ENCODE measurements around the gene SELENOK. TPM values are rescaled to one million over a fixed set of nuclear protein-coding genes. Genes with fewer than 3 reads are reported as not detected.

SELENOK gene
- total and polyA plus RNA-seq, 2 donors (not counting 3 experiments of a cell fraction or from before 2014, with no cell fraction given), result 26.1 to 35.2 TPM

GRCh38 chr3:53863145-53863544 is 28.5 kb downstream of the SELENOK start:
- H3K9ac ChIP-seq (replicated peaks; ENCODE audit: extremely low read depth, insufficient read depth, low read length), result no peak overlapping the region
- H3K27me3 ChIP-seq (ENCODE audit: control insufficient read depth in 2 of 2, insufficient read depth in 2 of 2, low read length in 2 of 2), result no peaks in the 10 kb centered on the region
- no peaks in the 10 kb centered on the region for H3K4me1 ChIP-seq (ENCODE audit: control insufficient read depth, extremely low read depth, insufficient read depth, low read length)
- H3K9me3 ChIP-seq (replicated peaks; ENCODE audit: control insufficient read depth, insufficient read depth, low read length), result no peaks in the 10 kb centered on the region
- no peak overlapping the region for H2AFZ ChIP-seq (ENCODE audit: low read depth, low read length)
- BruUV-seq (replicated peaks), result no TSS peak
- peaks cover 11 to 17% of the 10 kb centered on the region in 2 experiments for H3K36me3 ChIP-seq (ENCODE audit: control insufficient read depth in 2 of 2, extremely low read depth in 1 of 2, insufficient read depth in 2 of 2, low read length in 2 of 2)
- dilution Hi-C loops (cut with MboI; ENCODE audit: extremely low pct_ligation_motif_present, low sequenced_read_pairs) (no loop called here), intact Hi-C loops (cut with micrococcal nuclease) (no loop called here)
- no peaks in the 10 kb centered on the region for H3K79me2 ChIP-seq (ENCODE audit: control insufficient read depth, insufficient read depth, low read length)
- POLR2A ChIA-PET, result no interaction called here
- DNase-seq (ENCODE audit: low read depth, low spot score) (no peak), FAIRE-seq (peak; percentile 47)
- TF ChIP-seq EZH2 (IDR thresholded peaks at IDR 0.05; ENCODE audit: borderline replicate concordance, low read depth, low read length, severe bottlenecking) (no peak), JUN (IDR thresholded peaks at IDR 0.05; ENCODE audit: borderline replicate concordance, insufficient read depth, insufficient read length, low read depth) (no peak)
- no peaks in the 10 kb centered on the region for H4K20me1 ChIP-seq (replicated peaks; ENCODE audit: control insufficient read depth, extremely low read depth, insufficient read depth, low read length)
- no peak overlapping the region for H3K4me2 ChIP-seq (ENCODE audit: insufficient read depth, low read length)
- H3K9me1 ChIP-seq (replicated peaks; ENCODE audit: control insufficient read depth, extremely low read depth, insufficient read depth, low read length), result no peaks in the 10 kb centered on the region
- H3K27ac ChIP-seq (ENCODE audit: insufficient read depth, low read depth, low read length), result no peak overlapping the region
- CTCF ChIA-PET, result no interaction called here
- H3K4me3 ChIP-seq (replicated peaks in 1 of 3; ENCODE audit: insufficient read depth in 1 of 3, low read depth in 1 of 3, low read length in 3 of 3), result no peak overlapping the region

- no peak for DNase-seq (ENCODE audit: low read depth, low spot score)
- Histone ChIP-seq H3K4me2 (ENCODE audit: insufficient read depth, low read length) (no peak overlapping the region), H3K79me2 (ENCODE audit: control insufficient read depth, insufficient read depth, low read length) (no peaks in the 10 kb centered on the region), H3K9me1 (replicated peaks; ENCODE audit: control insufficient read depth, extremely low read depth, insufficient read depth, low read length) (no peaks in the 10 kb centered on the region), H3K9ac (replicated peaks; ENCODE audit: extremely low read depth, insufficient read depth, low read length) (no peak overlapping the region), H2AFZ (ENCODE audit: low read depth, low read length) (no peak overlapping the region), H4K20me1 (replicated peaks; ENCODE audit: control insufficient read depth, extremely low read depth, insufficient read depth, low read length) (no peaks in the 10 kb centered on the region), H3K36me3 (ENCODE audit: control insufficient read depth in 2 of 2, extremely low read depth in 1 of 2, insufficient read depth in 2 of 2, low read length in 2 of 2) (peaks cover 8 to 12% of the 10 kb centered on the region in 2 experiments), H3K27me3 (ENCODE audit: control insufficient read depth in 2 of 2, insufficient read depth in 2 of 2, low read length in 2 of 2) (no peaks in the 10 kb centered on the region), H3K4me1 (ENCODE audit: control insufficient read depth, extremely low read depth, insufficient read depth, low read length) (no peaks in the 10 kb centered on the region), H3K4me3 (replicated peaks in 1 of 3; ENCODE audit: insufficient read depth in 1 of 3, low read depth in 1 of 3, low read length in 3 of 3) (no peak overlapping the region), H3K9me3 (replicated peaks; ENCODE audit: control insufficient read depth, insufficient read depth, low read length) (no peaks in the 10 kb centered on the region), H3K27ac (ENCODE audit: insufficient read depth, low read depth, low read length) (no peak overlapping the region)
- POLR2A ChIA-PET, result no interaction called here
- no TSS peak for BruUV-seq (replicated peaks)
- CTCF ChIA-PET, result no interaction called here
- TF ChIP-seq EZH2 (IDR thresholded peaks at IDR 0.05; ENCODE audit: borderline replicate concordance, low read depth, low read length, severe bottlenecking) (no peak), FOS (IDR thresholded peaks at IDR 0.05; ENCODE audit: borderline replicate concordance, insufficient read depth, low read length) (no peak), POLR2AphosphoS5 (IDR thresholded peaks at IDR 0.05; ENCODE audit: insufficient read depth, low read depth, low read length) (no peak), POLR2A (IDR thresholded peaks at IDR 0.05; ENCODE audit: low read depth, low read length) (no peak), MAX (IDR thresholded peaks at IDR 0.05; ENCODE audit: insufficient read depth, insufficient read length) (no peak), GATA2 (IDR thresholded peaks at IDR 0.05; ENCODE audit: insufficient read depth, insufficient read length, low read depth, low read length) (no peak), CTCF (IDR thresholded peaks at IDR 0.05; ENCODE audit: extremely low read depth in 1 of 2, insufficient read depth in 1 of 2, low read depth in 1 of 2, low read length in 2 of 2) (no peak), JUN (IDR thresholded peaks at IDR 0.05; ENCODE audit: borderline replicate concordance, insufficient read depth, insufficient read length, low read depth) (no peak), MYC (IDR thresholded peaks at IDR 0.05; ENCODE audit: low read depth, low read length) (no peak)
- intact Hi-C loops (cut with micrococcal nuclease) (no loop called here), dilution Hi-C loops (cut with MboI; ENCODE audit: extremely low pct_ligation_motif_present, low sequenced_read_pairs) (no loop called here)
- FAIRE-seq, result no peak
These were observed 29.4 kb downstream of the SELENOK start for GRCh38 chr3:53862241-53862640.

Measured in endothelial cell of umbilical vein (primary cell).